K562 (cell line): ENCODE results near the gene POU2F3. TPM values are rescaled to one million over a fixed set of nuclear protein-coding genes. Genes with fewer than 3 reads are reported as not detected.
A peak's percentile ranks its signal among the peaks of the same experiment; 100 is the strongest.

Experiments used
- ARID2 ChIP-seq: fragments of 450-650 bp; IDR thresholded peaks from 2 replicates; pipeline ENCODE4 v1.6.1; 2017; ENCODE audit warnings: antibody characterized with exemption, mild to moderate bottlenecking
- COPS2 ChIP-seq: fragments of 450-650 bp; conservative IDR thresholded peaks from 2 replicates; pipeline ENCODE4 v1.6.1; 2016; ENCODE audit warnings: mild to moderate bottlenecking, moderate library complexity
- KAT7 ChIP-seq: sonication (generic); formaldehyde crosslinking; IDR thresholded peaks from 2 replicates; pipeline ENCODE4 v1.8.0; 2022; ENCODE audit warnings: missing genetic modification reagents, mild to moderate bottlenecking, borderline replicate concordance
- REST ChIP-seq, 2 experiments: fragments of 450-650 bp; formaldehyde crosslinking in 1 of 2; IDR thresholded peaks; 2 replicates each; pipeline versions ENCODE4 v1.4.0 to v1.6.1; 2014 to 2020; ENCODE audit warnings: mild to moderate bottlenecking in 2 of 2, borderline replicate concordance in 1 of 2, low read depth in 1 of 2
- SNAPC5 ChIP-seq: fragments of 250-450 bp; sonication (Bioruptor Pico); IDR thresholded peaks from 2 replicates; pipeline ENCODE4 v1.8.0; 2021; ENCODE audit warnings: moderate library complexity, mild to moderate bottlenecking, inconsistent platforms
- TCF3 ChIP-seq: sonication (generic); formaldehyde crosslinking; IDR thresholded peaks from 2 replicates; pipeline ENCODE4 v1.4.0; 2020; ENCODE audit warnings: mild to moderate bottlenecking, missing genetic modification reagents
- XRCC5 ChIP-seq: fragments of 200-400 bp; formaldehyde crosslinking; IDR thresholded peaks from 2 replicates; pipeline ENCODE4 v1.6.1; 2017; ENCODE audit warnings: low read depth, mild to moderate bottlenecking, low read length
- polyA plus RNA-seq, 8 experiments: library from polyadenylated mRNA; depleted of rRNA in 4 of 8; stranded (reverse) in 5 of 8; unstranded in 3 of 8; fragments of >200 nt; fragmentation: Nextera tagmentation in 2 of 8; fragmentation: Illumina TruSeq in 1 of 8; extraction: Ambion mirVana in 2 of 8; extraction: Trizol in 1 of 8; gene quantifications; 2 replicates each; pipeline versions ENCODE4 v1.2.1 to v1.2.3, GENCODE V29; 2011 to 2014; ENCODE audit warnings: inconsistent platforms in 1 of 8, missing spikeins in 1 of 8
- total RNA-seq, 7 experiments: library from RNA; depleted of rRNA in 6 of 7; stranded (reverse); fragments of >200 nt in 6 of 7; fragmentation: Illumina TruSeq in 2 of 7; extraction: Trizol in 2 of 7; gene quantifications; 2 replicates each; pipeline versions ENCODE4 v1.2.1 to v1.2.3, GENCODE V29; 2011 to 2021; ENCODE audit warnings: low replicate concordance in 1 of 7

Gene POU2F3
- total and polyA plus RNA-seq, 9 of the 15 experiments (the other 6 are each of a cell fraction or from before 2014, with no cell fraction given), result not detected

- TF ChIP-seq REST (IDR thresholded peaks at IDR 0.05; ENCODE audit: borderline replicate concordance), result peak; percentile 60; the same call in 1 of the 2 replicates
- TF ChIP-seq REST (CRISPR knock-in tag; IDR thresholded peaks at IDR 0.05; ENCODE audit: low read depth), result no peak
- no peak for TF ChIP-seq COPS2
- no peak for TF ChIP-seq KAT7 (CRISPR knock-in tag)
- no peak for TF ChIP-seq XRCC5
- no peak for TF ChIP-seq SNAPC5 (CRISPR knock-in tag)
- no peak for TF ChIP-seq TCF3 (CRISPR knock-in tag)
- 0 out of 2 replicates have a peak, but pooled peaks have one; percentile 14 for TF ChIP-seq ARID2
These were observed 10.2 kb upstream of the POU2F3 start (continued) for GRCh38 chr11:120229451-120230424.
